OCI-LY3 (cell line): ENCODE results near the gene NOL4L.

Source experiments
- CTCF ChIP-seq: fragments of 200-600, 300-600 bp; sonication (generic); IDR thresholded peaks from 2 replicates; pipeline ENCODE4 v1.5.1; 2014; ENCODE audit warnings: antibody characterized with exemption, low read length, low read depth
- EZH2phosphoT487 ChIP-seq: fragments of 200-600 bp; shearing (Covaris generic); IDR thresholded peaks from 2 replicates; pipeline ENCODE4 v1.6.1; 2018; ENCODE audit warnings: antibody characterized with exemption, mixed run types, low read depth

GRCh38 chr20:32544893-32545840, 40.0 kb downstream of the NOL4L start:
- TF ChIP-seq CTCF (no peak), EZH2phosphoT487 (no peak)
